A549 (cell line): Measurements from ENCODE around the gene VSIG8. TPM values are rescaled to one million over a fixed set of nuclear protein-coding genes. Genes with fewer than 3 reads are reported as not detected.
"Not testable (repeated sequence)": the region's sequence is repeated elsewhere in the genome, so short reads cannot be mapped to it uniquely, and the experiment has no call there.

ENCODE experiments used
- ATAC-seq, 2 experiments: fragments of 200-7000 bp in 1 of 2; fragments of >200 bp in 1 of 2; cut with Nextera tagmentation in 1 of 2; cut with Tn5 transposase in 1 of 2; 3 replicates each; pipeline versions ENCODE4 v1.8.0 to v1.9.1; 2018 to 2020; ENCODE audit warnings: mild to moderate bottlenecking in 1 of 2, moderate library complexity in 1 of 2
- CTCF ChIA-PET: fragments of 300-600 bp; sonication (Branson Sonifier 250); formaldehyde crosslinking; extraction: SDS; loops from one replicate; lab custom pipeline; 2021; ENCODE audit warnings: antibody characterized with exemption, inconsistent platforms; lab: Yijun Ruan, JAX
- POLR2A ChIA-PET: fragments of 350-600 bp; formaldehyde crosslinking; extraction: SDS; loops from one replicate; lab custom pipeline; 2021; ENCODE audit warnings: antibody characterized with exemption, inconsistent platforms; lab: Yijun Ruan, JAX
- DNase-seq, 2 experiments: peaks; one replicate each; pipeline versions ENCODE4 v3.0.0 to v3.0.0-alpha.2; 2011 to 2016; ENCODE audit warnings: low read depth in 1 of 2, low spot score in 1 of 2
- FAIRE-seq: peaks from 2 replicates; lab custom pipeline; 2011; peaks lifted over from hg19 to GRCh38; lab: Jason Lieb, UNC
- H3K27ac ChIP-seq, 2 experiments: fragments of >200 bp; sonication (Bioruptor Twin); formaldehyde crosslinking; 3 replicates each; pipeline ENCODE4 v1.5.1; 2016 to 2017
- H3K4me1 ChIP-seq: fragments of >200 bp; sonication (Bioruptor Twin); formaldehyde crosslinking; 3 replicates; pipeline ENCODE4 v1.6.1; 2016
- H3K4me2 ChIP-seq: fragments of >200 bp; sonication (Bioruptor Twin); formaldehyde crosslinking; 3 replicates; pipeline ENCODE4 v1.6.1; 2016
- H3K4me3 ChIP-seq: fragments of >200 bp; sonication (Bioruptor Twin); formaldehyde crosslinking; 3 replicates; pipeline ENCODE4 v1.5.1; 2016
- H3K9me3 ChIP-seq: fragments of >200 bp; sonication (Bioruptor Twin); formaldehyde crosslinking; 3 replicates; pipeline ENCODE4 v1.6.1; 2016
- CBX8 ChIP-seq: fragments of 200-600 bp; sonication (generic); IDR thresholded peaks from 2 replicates; pipeline ENCODE4 v1.6.1; 2016
- CTCF ChIP-seq: fragments of >200 bp; sonication (Bioruptor Twin); formaldehyde crosslinking; IDR thresholded peaks from 3 replicates; pipeline ENCODE4 v1.5.1; 2016
- EHF ChIP-seq: fragments of 250-450 bp; sonication (Bioruptor Pico); IDR thresholded peaks from 2 replicates; pipeline ENCODE4 v1.5.0; 2020; ENCODE audit warnings: mild to moderate bottlenecking
- EHMT2 ChIP-seq: fragments of 200-600 bp; sonication (generic); IDR thresholded peaks from 2 replicates; pipeline ENCODE4 v1.6.1; 2016; ENCODE audit warnings: antibody characterized with exemption, low read depth, mild to moderate bottlenecking, moderate library complexity
- EP300 ChIP-seq, 2 experiments: fragments of >200 bp; sonication (Bioruptor Twin); formaldehyde crosslinking; IDR thresholded peaks; 2 replicates in 1 of 2; 3 replicates in 1 of 2; pipeline ENCODE4 v1.6.1; 2016 to 2017
- FOSB ChIP-seq: fragments of 250-450 bp; sonication (Bioruptor Pico); IDR thresholded peaks from 2 replicates; pipeline ENCODE4 v1.5.0; 2020; ENCODE audit warnings: mild to moderate bottlenecking, moderate library complexity
- FOXS1 ChIP-seq: fragments of 250-450 bp; sonication (Bioruptor Pico); IDR thresholded peaks from 2 replicates; pipeline ENCODE4 v1.5.0; 2020; ENCODE audit warnings: mild to moderate bottlenecking, moderate library complexity
- HDAC2 ChIP-seq: fragments of 200-600 bp; sonication (generic); IDR thresholded peaks from 2 replicates; pipeline ENCODE4 v1.6.1; 2016
- HOXB5 ChIP-seq: fragments of 250-450 bp; sonication (Bioruptor Pico); IDR thresholded peaks from 2 replicates; pipeline ENCODE4 v1.5.0; 2020; ENCODE audit warnings: mild to moderate bottlenecking, moderate library complexity
- KDM1A ChIP-seq: fragments of 200-600 bp; sonication (generic); IDR thresholded peaks from 2 replicates; pipeline ENCODE4 v1.6.1; 2016; ENCODE audit warnings: low read depth, mild to moderate bottlenecking
- MAFK ChIP-seq: fragments of 450-650 bp; IDR thresholded peaks from 2 replicates; pipeline ENCODE4 v1.6.1; 2014; ENCODE audit not compliant: partially characterized antibody
- MAZ ChIP-seq: fragments of 150-350 bp; IDR thresholded peaks from 2 replicates; pipeline ENCODE4 v1.6.1; 2014; ENCODE audit warnings: antibody characterized with exemption, low read depth, low read length, borderline replicate concordance
- NFE2L2 ChIP-seq: fragments of 150-350 bp; conservative IDR thresholded peaks from 2 replicates; pipeline ENCODE4 v1.6.1; 2014; ENCODE audit warnings: low read length
- NPAS2 ChIP-seq: fragments of 250-450 bp; sonication (Bioruptor Pico); IDR thresholded peaks from 2 replicates; pipeline ENCODE4 v1.8.0; 2022; ENCODE audit warnings: mild to moderate bottlenecking, moderate library complexity, borderline replicate concordance
- PBX3 ChIP-seq: IDR thresholded peaks from 2 replicates; pipeline ENCODE4 v1.6.1; 2012
- RAD21 ChIP-seq, 2 experiments: fragments of >200 bp in 1 of 2; sonication (Bioruptor Twin) in 1 of 2; formaldehyde crosslinking in 1 of 2; IDR thresholded peaks in 1 of 2; conservative IDR thresholded peaks in 1 of 2; 2 replicates in 1 of 2; 3 replicates in 1 of 2; pipeline ENCODE4 v1.6.1; 2012 to 2018; ENCODE audit warnings: inconsistent platforms in 1 of 2
- REST ChIP-seq: fragments of 200-600 bp; sonication (generic); IDR thresholded peaks from 2 replicates; pipeline ENCODE4 v1.6.1; 2016; ENCODE audit warnings: antibody characterized with exemption, mild to moderate bottlenecking, moderate library complexity
- RNF2 ChIP-seq: fragments of 200-600 bp; sonication (generic); IDR thresholded peaks from 2 replicates; pipeline ENCODE4 v1.6.1; 2016; ENCODE audit warnings: low read depth, mild to moderate bottlenecking, antibody characterized with exemption, moderate library complexity, borderline replicate concordance
- TFCP2L1 ChIP-seq: fragments of 250-450 bp; sonication (Bioruptor Pico); IDR thresholded peaks from 2 replicates; pipeline ENCODE4 v1.5.0; 2021; ENCODE audit warnings: mild to moderate bottlenecking
- TP53 ChIP-seq: fragments of 250-450 bp; sonication (Bioruptor Pico); IDR thresholded peaks from 2 replicates; pipeline ENCODE4 v1.5.0; 2021; ENCODE audit warnings: mild to moderate bottlenecking, moderate library complexity
- ZFP36 ChIP-seq: fragments of 450-650 bp; IDR thresholded peaks from 2 replicates; pipeline ENCODE4 v1.6.1; 2014; ENCODE audit warnings: borderline replicate concordance; ENCODE audit not compliant: partially characterized antibody
- ZNF302 ChIP-seq: fragments of 250-450 bp; sonication (Bioruptor Pico); IDR thresholded peaks from 2 replicates; pipeline ENCODE4 v1.9.0; 2021; ENCODE audit warnings: inconsistent platforms, mild to moderate bottlenecking, moderate library complexity
- WGBS: methylation state at CpG from one replicate; pipeline ENCODE4 v1.1.6; 2017; ENCODE audit errors: missing lambda C conversion rate; 5-methylcytosine and 5-hydroxymethylcytosine counted together
- polyA plus RNA-seq, 4 experiments: library from polyadenylated mRNA; depleted of rRNA in 3 of 4; stranded (reverse); fragments of >200 nt; fragmentation: RNase III in 1 of 4; extraction: RNeasy Plus Mini Kit Qiagen cat#74134 plus additional on column Dnase treatment in 1 of 4; gene quantifications; 2 replicates in 3 of 4; 3 replicates in 1 of 4; pipeline ENCODE4 v1.2.3, GENCODE V29; 2011 to 2017
- TF ChIP-seq, protein P1 (sequence below): IDR thresholded peaks from 2 replicates; pipeline ENCODE4 v1.6.1; 2012

VSIG8 gene
- polyA plus RNA-seq, 2 of the 4 experiments (the other 2 are of a cell fraction) = 0.04 to 0.09 TPM

DNA sequence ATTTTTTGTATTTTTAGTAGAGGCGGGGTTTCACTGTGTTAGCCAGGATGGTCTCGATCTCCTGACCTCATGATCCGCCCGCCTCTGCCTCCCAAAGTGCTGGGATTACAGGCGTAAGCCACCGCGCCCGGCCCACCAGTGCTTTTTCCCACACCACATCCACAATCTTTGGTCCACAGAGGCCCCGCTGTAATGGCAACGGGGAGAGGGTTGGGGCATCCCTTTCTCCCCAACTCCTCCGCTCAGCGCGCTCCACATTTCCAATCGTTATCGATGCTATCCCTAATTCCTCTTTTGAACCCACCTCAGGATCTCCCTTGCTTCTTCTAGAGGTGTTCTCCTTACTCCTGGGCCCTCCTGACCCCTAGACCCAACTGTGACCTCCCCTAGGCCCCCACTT, 37.2 kb upstream of the VSIG8 start:
- H3K4me2 ChIP-seq = peak overlapping the region; percentile 50
- H3K4me1 ChIP-seq, FAIRE-seq, ATAC-seq, H3K9me3 ChIP-seq, H3K4me3 ChIP-seq, POLR2A ChIA-PET, DNase-seq: not testable (repeated sequence)
- CTCF ChIA-PET = interaction anchor here (1.6 kb wide), 3 partner anchors 7 to 108 kb away, joined by 6 to 12 read pairs (median 7); no protein-coding TSS in a partner anchor
- WGBS = 97% methylated on average over 14 of the region's 15 CpGs
- peak overlapping the region in 1 of 2 experiments; percentile 13; a peak in 1 of 6 replicates for H3K27ac ChIP-seq

DNA sequence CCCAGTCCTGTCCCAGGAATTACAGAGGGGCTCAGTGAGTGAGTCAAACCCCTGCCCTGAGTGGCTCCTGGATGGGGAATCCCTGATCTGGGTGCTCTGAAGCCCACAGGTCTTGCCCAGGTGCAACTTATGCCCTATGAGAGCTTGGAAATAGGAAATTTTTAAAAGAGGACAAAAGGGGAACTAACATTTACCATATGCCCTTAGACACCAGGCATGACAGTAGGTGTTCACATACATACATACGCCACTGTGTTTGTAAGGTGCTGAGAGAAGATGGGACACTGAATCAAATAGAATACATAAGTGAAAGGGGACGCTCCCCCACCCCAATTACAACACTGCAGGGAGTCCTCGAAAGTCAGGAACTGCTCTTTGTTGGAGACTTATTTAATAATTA, 36.1 kb upstream of the VSIG8 start:
- FAIRE-seq = no peak
- no peak for DNase-seq
- CTCF ChIA-PET = interaction anchor here (1.2 to 14.9 kb wide), 2 partner anchors 99 to 109 kb away, joined by 3 to 565 read pairs; partner anchors contain the start of gene FCRL6
- Histone ChIP-seq H3K4me1 (no peaks in the 10 kb centered on the region), H3K9me3 (no peaks in the 10 kb centered on the region), H3K4me2 (no peak overlapping the region), H3K27ac (no peak overlapping the region), H3K4me3 (no peak overlapping the region)
- ATAC-seq = no peak
- 80% methylated on average over 3 of the region's 3 CpGs for WGBS
- POLR2A ChIA-PET = no interaction called here
- TF ChIP-seq ZFP36 (no peak), PBX3 (no peak), TP53 (CRISPR knock-in tag) (no peak), HOXB5 (no peak), EHMT2 (no peak), EHF (no peak), NPAS2 (CRISPR knock-in tag) (no peak), MAFK (no peak)

DNA sequence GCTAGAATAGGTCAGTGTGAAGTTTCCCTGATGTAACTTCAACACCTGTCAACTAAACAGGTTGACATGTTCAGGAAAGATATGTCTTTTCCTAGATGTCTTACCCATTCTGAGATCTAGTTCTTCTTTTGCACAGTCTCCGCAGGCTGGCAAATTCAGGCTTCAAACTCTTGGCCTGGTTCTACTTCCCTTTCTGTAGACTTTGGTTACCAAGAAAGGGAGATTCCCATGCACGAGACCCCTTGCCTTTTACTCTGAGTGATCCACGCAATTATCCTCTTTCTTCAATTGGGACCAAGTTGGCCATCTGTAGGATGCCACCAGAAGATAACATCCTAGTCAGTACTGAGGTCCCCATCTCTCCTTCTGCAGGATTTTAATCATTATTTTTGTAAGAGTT, 35.5 kb upstream of the VSIG8 start:
- Histone ChIP-seq H3K4me2 (no peak overlapping the region), H3K9me3 (no peaks in the 10 kb centered on the region), H3K4me1 (no peaks in the 10 kb centered on the region), H3K4me3 (no peak overlapping the region), H3K27ac (no peak overlapping the region)
- ChIA-PET POLR2A (no interaction called here), CTCF (interaction anchor here (1.2 to 14.9 kb wide), 4 partner anchors 14 to 109 kb away, joined by 3 to 565 read pairs (median 102); partner anchors contain the start of gene FCRL6)
- no peak for FAIRE-seq
- WGBS = 91% methylated on average over 3 of the region's 3 CpGs
- no peak for TF ChIP-seq NFE2L2
- no peak for TF ChIP-seq EP300 (IDR thresholded peaks at IDR 0.05)
- TF ChIP-seq, protein P1, sequence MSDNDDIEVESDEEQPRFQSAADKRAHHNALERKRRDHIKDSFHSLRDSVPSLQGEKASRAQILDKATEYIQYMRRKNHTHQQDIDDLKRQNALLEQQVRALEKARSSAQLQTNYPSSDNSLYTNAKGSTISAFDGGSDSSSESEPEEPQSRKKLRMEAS = no peak
- TF ChIP-seq KDM1A = no peak
- TF ChIP-seq MAZ = no peak
- no peak for TF ChIP-seq CBX8
- no peak for TF ChIP-seq HOXB5
- no peak for TF ChIP-seq NPAS2 (CRISPR knock-in tag)
- TF ChIP-seq RNF2 = no peak
- TF ChIP-seq FOXS1 (CRISPR knock-in tag) = no peak
- TF ChIP-seq ZNF302 (CRISPR knock-in tag) = no peak
- no peak for TF ChIP-seq CTCF
- no peak for TF ChIP-seq TP53 (CRISPR knock-in tag)
- TF ChIP-seq RAD21 (conservative IDR thresholded peaks at IDR 0.05 in 1 of 2, IDR thresholded peaks at IDR 0.05 in 1 of 2) = no peak
- no peak for TF ChIP-seq FOSB
- no peak for TF ChIP-seq HDAC2
- no peak for TF ChIP-seq TFCP2L1
- TF ChIP-seq REST = no peak
- no peak for DNase-seq
- no peak for ATAC-seq
